HG03378 (cell line): Measurements from ENCODE around the gene KIAA0040.

Experiments
- ATAC-seq: cut with Tn5 transposase; IDR thresholded peaks from one replicate; pipeline ENCODE4 v1.9.1; 2021; ENCODE audit warnings: mild to moderate bottlenecking, moderate library complexity; ENCODE audit not compliant: unreplicated experiment

KIAA0040 gene

DNA sequence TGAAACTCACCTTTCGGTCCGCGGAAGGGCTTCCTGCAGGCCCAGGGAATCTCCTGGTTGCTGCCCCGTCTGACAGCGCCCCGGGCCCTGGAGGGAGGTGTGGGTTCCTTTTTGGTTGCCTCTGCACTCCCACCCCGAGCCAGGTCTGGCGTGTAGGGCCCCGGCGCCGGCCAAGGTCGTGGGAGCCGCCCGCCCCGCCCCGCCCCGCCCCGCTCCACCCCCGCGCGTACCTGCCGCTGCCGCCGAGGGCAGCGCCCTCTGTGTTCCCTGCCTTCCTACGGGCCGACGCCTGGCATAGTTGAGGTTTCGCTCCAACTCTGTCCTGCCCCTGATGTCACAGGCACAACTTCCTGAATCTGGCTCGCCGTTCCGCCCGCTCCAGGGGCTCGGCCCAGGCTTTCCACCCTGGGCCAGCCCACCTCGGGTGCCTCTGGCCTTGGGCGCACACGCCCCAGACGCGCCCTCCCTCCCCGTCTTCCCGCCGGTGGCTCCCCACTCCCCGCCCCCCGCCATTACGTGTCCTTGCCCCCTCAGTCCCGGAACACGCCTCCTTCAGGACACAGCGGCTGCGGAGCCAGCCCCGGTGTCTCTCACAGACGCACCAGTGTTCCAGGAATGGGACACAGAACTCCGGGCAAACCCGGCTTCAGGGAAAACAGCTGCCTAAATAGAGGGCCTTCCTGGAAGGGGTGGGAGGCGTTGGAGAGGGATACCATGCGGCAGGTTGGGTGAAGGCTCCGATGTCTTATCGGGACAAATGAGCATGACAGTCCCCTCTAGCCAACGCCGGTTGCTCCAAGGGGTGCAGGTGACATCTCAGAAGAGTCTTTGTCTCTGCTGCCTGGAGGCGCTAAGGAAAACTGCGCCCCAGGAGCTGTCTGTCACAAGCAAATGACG is at the start of gene KIAA0040:
Gene KIAA0040 (minus strand): TSS at position 147 of the 897 bp plus-strand sequence. CDS start 31,763 bp downstream, outside the sequence.
- peak; percentile 32 for ATAC-seq

GRCh38 chr1:175237389-175237788 is 44.8 kb upstream of the KIAA0040 start:
- ATAC-seq = peak; percentile 88

DNA sequence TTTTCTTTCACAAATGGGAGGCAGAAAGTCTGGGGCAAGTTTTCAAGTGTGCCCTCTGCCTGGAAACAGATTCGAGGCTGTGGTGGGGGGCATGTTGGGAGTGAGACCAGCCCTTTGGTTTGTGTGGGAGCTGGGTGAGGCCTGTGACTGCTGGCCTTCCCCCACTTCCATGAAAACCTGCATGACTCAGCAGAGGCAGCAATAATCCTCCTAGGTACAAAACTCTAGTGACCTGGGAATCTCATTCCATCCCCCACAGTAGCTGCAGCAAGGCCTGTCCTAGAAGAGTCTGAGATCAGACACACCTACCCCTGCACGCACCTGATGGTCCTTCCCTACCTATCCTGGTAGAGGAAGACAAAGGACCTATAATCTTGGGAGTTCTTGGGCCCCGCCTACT is 42.1 kb upstream of the KIAA0040 start:
- ATAC-seq = no peak

DNA sequence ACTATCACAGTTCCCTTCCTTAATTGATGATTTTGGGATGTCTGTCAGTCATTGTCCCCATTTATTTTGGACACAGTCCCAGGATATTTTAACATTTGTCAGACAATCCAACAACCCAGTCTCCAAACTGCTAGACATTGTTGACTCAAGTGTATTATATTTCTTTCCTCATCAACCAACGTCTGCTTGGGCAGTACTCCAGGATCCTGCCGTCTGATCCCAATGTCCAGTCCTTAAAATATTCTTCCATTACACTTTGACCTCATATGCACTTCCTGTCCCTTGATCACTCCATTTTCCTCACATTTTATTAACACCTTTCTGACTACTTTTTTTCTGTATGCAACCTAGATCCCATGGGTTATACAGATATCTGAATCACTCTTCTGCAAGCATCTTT is 39.8 kb upstream of the KIAA0040 start:
- no peak for ATAC-seq

DNA sequence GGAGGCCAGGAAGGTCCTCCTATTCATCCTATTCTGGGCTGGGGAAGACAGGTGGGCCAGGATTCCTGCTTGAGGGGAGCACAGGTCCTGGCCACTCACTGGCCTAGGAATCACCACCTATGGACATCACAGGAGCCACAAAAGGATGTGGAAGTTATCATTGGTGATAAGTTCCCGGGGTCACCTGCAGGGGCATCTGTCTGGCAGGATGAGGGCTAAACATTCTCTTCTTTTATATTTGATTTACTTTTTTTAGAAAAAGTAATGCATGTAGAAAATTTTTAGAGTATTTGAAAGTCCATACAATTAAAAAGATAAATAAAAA is 33.2 kb upstream of the KIAA0040 start:
- ATAC-seq = peak; percentile 33

- no peak for ATAC-seq
Observed at GRCh38 chr1:175222296-175222938, 29.8 kb upstream of the KIAA0040 start.

- no peak for ATAC-seq
Observed at GRCh38 chr1:175221557-175222175, 29.1 kb upstream of the KIAA0040 start.

DNA sequence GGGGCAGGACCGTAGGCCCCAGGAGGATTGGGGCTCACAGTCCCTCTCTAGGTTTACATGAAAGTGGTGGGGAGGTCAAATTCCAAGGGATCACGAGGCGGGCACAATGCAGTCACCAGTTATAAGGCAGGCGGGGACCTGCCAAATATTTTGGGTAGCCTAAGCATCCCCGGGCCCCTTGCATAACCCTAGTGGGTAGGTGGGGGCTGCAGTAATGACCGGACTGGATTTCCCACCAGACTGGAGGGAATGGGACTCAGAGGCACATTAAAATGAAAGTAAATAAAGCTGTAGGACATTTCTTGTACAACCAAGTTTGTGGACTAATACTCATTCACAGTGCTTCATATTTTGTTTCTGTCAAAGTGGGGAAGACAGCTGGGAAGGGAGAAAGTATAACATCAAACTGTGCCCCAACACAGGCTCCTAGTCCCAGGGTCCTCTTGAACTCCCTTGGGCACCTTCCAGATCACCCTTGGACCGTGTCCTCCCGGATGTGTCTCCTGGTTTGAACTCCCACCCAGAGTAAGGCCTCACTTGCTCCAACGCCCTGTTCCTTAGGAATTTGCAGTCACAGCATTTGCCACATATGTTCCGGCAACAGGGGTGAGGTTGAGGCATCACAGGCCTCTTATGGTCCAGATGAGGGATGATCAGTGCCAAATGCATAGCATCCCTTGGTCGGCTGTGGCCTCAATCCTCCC is 28.4 kb upstream of the KIAA0040 start:
- no peak for ATAC-seq

DNA sequence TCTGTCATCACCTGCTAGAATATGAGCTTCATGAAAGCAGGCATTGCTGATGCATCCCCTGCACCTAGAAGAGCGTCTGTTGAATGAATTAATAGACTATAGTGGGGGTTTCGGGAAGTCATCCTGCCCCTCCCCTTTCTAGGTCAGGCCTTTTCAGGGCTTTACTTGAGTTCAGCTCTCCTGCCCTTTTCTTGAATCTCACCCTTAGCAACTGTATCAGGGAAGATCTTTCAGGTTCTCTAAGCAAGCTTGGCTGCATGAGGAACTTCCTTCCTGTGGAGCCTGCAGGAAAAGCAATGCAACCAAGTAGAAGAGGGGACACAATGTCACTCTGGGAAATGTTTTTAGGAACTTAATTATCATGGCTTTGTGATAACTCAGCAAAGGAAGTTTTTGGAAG is 27.2 kb upstream of the KIAA0040 start:
- ATAC-seq = no peak

GRCh38 chr1:175218786-175219434 is 26.3 kb upstream of the KIAA0040 start:
- ATAC-seq = no peak

DNA sequence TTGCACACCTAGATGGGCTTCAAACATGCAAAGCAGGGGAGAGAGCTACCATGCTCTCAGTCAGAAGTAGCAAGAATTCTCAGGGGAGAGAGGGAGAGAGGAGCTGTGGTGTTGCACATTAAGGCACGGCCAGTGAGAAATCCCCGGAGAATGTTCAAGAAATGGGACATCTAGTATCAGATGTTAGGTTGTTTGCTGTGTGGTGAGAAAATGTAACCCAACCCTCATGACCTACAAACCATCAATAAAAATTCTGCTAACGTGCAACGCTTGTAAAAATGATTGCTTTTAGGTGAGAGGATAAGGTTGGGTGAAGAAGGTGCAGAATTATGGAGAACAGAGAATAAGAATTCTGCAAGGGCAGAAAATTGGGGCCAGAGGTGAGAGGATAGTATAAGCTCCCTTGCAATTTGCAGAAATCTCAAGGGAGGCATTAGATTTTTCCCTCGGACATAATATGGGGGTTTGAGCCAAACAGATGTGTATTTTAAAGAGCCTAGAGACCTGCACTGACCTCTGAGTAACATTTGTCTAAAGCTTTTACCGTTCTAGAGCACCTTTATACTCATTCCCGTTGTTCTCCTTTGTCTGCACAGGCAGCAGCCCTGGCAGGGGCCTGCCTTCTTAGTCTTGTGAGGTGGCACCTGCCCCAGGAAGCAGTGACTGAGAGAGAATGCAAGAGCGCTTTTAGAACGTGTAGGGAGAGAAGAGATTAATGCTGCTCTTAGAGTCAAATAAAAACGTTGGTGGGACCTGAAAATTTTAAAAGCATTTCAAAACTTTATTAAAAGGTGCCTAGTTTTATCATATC is 25.4 kb upstream of the KIAA0040 start:
- no peak for ATAC-seq

GRCh38 chr1:175216444-175216843 is 23.9 kb upstream of the KIAA0040 start:
- ATAC-seq = no peak

GRCh38 chr1:175211656-175212055 is 19.1 kb upstream of the KIAA0040 start:
- ATAC-seq = no peak

- no peak for ATAC-seq
Observed at GRCh38 chr1:175210744-175211143, 18.2 kb upstream of the KIAA0040 start.

DNA sequence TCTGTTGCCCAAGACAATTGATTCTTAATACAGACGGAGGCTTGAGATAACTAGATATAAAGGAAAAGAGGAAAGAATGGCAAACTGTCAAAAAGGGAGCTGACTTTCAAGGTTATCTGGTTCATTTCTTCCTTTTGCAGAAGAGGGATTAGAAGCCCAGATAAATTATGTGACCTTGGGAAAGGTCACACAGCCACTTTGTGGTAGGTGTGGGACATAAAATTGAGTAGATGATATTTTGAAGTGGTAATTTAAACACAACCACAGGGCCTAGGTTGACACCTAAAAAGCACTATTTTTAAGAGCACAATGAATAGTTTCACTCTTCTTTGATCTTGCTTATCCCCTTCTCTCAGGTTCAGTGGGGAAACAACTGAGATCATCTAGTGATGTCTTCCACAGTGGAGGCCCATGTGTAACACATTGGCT is 16.9 kb upstream of the KIAA0040 start:
- peak; percentile 44 for ATAC-seq

DNA sequence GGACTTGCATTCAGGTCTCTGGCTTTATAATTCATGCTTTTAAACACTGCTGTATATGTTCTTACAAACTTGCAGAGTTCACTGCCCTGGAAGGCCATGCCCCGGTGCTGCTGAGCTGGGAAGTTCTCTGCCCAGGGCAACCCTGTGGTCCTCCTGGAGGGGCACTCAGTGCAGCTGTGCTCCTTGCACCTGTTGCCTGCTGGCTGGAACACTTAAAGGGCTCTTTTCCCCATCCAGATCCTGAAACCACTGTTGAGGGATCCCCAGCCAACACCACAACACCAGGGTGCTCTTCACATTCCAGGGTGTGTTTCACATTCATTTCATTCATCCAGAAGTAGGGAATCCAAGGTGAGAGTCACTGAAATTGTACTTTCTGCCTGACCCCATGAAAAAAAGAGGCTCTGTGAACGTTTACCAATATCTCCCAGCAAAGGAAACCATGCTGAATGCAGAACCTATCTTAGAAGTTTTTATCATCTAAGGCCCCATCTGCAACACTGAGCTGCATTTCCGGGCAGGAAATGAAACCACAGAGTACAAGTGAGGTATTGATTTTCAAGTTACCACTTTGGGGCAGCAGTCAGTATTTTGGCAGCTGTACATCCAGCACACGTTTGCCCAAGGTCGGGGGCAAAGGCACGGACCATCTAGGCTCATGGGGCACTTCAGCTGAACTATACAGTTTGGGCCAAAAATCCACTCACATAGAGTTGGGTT is 16.4 kb upstream of the KIAA0040 start:
- peak; percentile 76 for ATAC-seq

GRCh38 chr1:175207971-175208370 is 15.4 kb upstream of the KIAA0040 start:
- ATAC-seq = no peak

DNA sequence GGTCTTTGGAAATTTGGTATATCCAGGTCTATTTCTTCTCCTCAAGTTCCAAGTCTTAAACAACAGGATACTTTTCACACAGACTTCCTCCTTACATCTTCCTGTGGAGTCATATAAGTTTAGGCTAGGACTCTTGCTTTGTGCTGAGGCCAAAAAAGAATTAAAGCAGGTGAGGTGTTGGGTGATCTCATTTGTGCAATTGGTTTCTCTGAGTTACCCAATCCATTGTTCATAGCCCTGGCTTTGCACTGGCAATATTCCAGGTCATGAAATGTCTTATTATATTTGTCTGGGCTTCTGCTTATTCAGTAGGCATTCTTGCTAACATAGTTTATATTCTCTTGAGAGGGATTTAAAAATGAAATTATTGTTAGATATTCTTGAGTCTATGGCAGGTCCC is 14.1 kb upstream of the KIAA0040 start:
- no peak for ATAC-seq

- peak; percentile 56 for ATAC-seq
Observed at GRCh38 chr1:175204330-175204729, 11.8 kb upstream of the KIAA0040 start.
